Metanephros (tissue), 2 donors: ENCODE results near the gene AP4S1. TPM values are rescaled to one million over a fixed set of nuclear protein-coding genes. Genes with fewer than 3 reads are reported as not detected.

ENCODE experiments used
- small RNA-seq: library from RNA; depleted of rRNA; stranded (forward); fragments of <200 nt; gene quantifications from one replicate; pipeline ENCODE3, GENCODE V24; 2014; ENCODE audit warnings: low replicate concordance
- total RNA-seq: library from RNA; depleted of rRNA; stranded (reverse); fragments of >200 nt; gene quantifications from one replicate; pipeline ENCODE4 v1.2.3, GENCODE V29; 2014

Gene AP4S1
- total RNA-seq = 14.2 TPM

GRCh38 chr14:31025367-31026076 lies at the start of gene AP4S1:
Gene AP4S1, plus strand, starts transcription at chr14:31025649. Its CDS starts 40,548 bp downstream, at chr14:31066197.

GRCh38 chr14:31026077-31026449 lies 614 bp downstream of the AP4S1 start, which contains the start of gene STRN3:
Gene STRN3, minus strand, starts transcription at chr14:31026379. Its CDS starts 194 bp downstream, at chr14:31026185.

Small RNAs within 50 kb of the gene (small RNA-seq; reads per million reads assigned to genes)
- gene MIR624 = 0.16 reads per million
- not detected for gene RNU6-541P

Other genes with a start within 250 kb of the AP4S1 start
- gene COCH, start 151.1 kb upstream of the AP4S1 start, total RNA-seq = 2.3 TPM
- 63.0 TPM for gene STRN3, start 730 bp downstream of the AP4S1 start, total RNA-seq
- gene HECTD1, start 182.1 kb downstream of the AP4S1 start, total RNA-seq = 232 TPM